GM23338 (cell line): ENCODE data around the gene TNK2. TPM values are rescaled to one million over a fixed set of nuclear protein-coding genes. Genes with fewer than 3 reads are reported as not detected.

ENCODE experiments used
- ATAC-seq: fragments of 200-7000 bp; cut with Tn5 transposase; 3 replicates; pipeline ENCODE4 v1.9.1; 2020
- DNase-seq: peaks from one replicate; pipeline ENCODE4 v3.0.0-alpha.2; 2015; ENCODE audit warnings: low spot score
- H2AFZ ChIP-seq: fragments of 200-600 bp; sonication (generic); 2 replicates; pipeline ENCODE4 v1.8.0; 2016; ENCODE audit warnings: antibody characterized with exemption, mild to moderate bottlenecking, moderate library complexity
- H3F3A ChIP-seq: fragments of 200-600 bp; sonication (generic); replicated peaks from 2 replicates; pipeline ENCODE4 v1.8.0; 2017; ENCODE audit warnings: antibody characterized with exemption, mixed run types, low read depth
- H3K27ac ChIP-seq: fragments of 200-600 bp; sonication (generic); 2 replicates; pipeline ENCODE4 v1.6.1; 2016; ENCODE audit warnings: low read depth
- H3K27me3 ChIP-seq: fragments of 200-600 bp; sonication (generic); 2 replicates; pipeline ENCODE4 v1.8.0; 2016; ENCODE audit warnings: mild to moderate bottlenecking, mixed run types, moderate library complexity; ENCODE audit not compliant: insufficient read depth
- H3K36me3 ChIP-seq: fragments of 200-600 bp; sonication (generic); 2 replicates; pipeline ENCODE4 v1.8.0; 2016; ENCODE audit warnings: mild to moderate bottlenecking; ENCODE audit not compliant: insufficient read depth
- H3K4me1 ChIP-seq: fragments of 200-600 bp; sonication (generic); 2 replicates; pipeline ENCODE4 v1.8.0; 2016; ENCODE audit warnings: mild to moderate bottlenecking, moderate library complexity; ENCODE audit not compliant: insufficient read depth
- H3K4me2 ChIP-seq: fragments of 200-600 bp; sonication (generic); 2 replicates; pipeline ENCODE4 v1.7.1; 2017; ENCODE audit warnings: mixed run types
- H3K4me3 ChIP-seq: fragments of 200-600 bp; sonication (generic); 2 replicates; pipeline ENCODE4 v1.6.1; 2016; ENCODE audit warnings: mixed run types
- H3K79me2 ChIP-seq: fragments of 200-600 bp; sonication (generic); replicated peaks from 2 replicates; pipeline ENCODE4 v1.8.0; 2017; ENCODE audit warnings: mild to moderate bottlenecking; ENCODE audit not compliant: insufficient read depth
- H3K9me2 ChIP-seq: fragments of 200-600 bp; sonication (generic); 2 replicates; pipeline ENCODE4 v1.8.0; 2017; ENCODE audit not compliant: insufficient read depth
- H4K20me1 ChIP-seq: fragments of 200-600 bp; sonication (generic); replicated peaks from 2 replicates; pipeline ENCODE4 v1.8.0; 2017; ENCODE audit warnings: mild to moderate bottlenecking; ENCODE audit not compliant: insufficient read depth
- H3K27ac Mint-ChIP-seq: 2 replicates; pipeline ENCODE4 v1.8.0; 2020; ENCODE audit warnings: inconsistent platforms, mild to moderate bottlenecking, moderate library complexity, mixed read lengths
- H3K27me3 Mint-ChIP-seq: 3 replicates; pipeline ENCODE4 v1.8.0; 2022; ENCODE audit warnings: low read depth, mild to moderate bottlenecking, moderate library complexity, mixed read lengths, inconsistent platforms; ENCODE audit not compliant: insufficient read depth, poor library complexity
- H3K36me3 Mint-ChIP-seq: 3 replicates; pipeline ENCODE4 v1.8.0; 2021; ENCODE audit warnings: low read depth, mild to moderate bottlenecking, inconsistent platforms, moderate library complexity, mixed read lengths
- H3K4me1 Mint-ChIP-seq: 3 replicates; pipeline ENCODE4 v1.8.0; 2020; ENCODE audit warnings: mild to moderate bottlenecking, inconsistent platforms, mixed read lengths
- H3K4me3 Mint-ChIP-seq: 3 replicates; pipeline ENCODE4 v1.8.0; 2021; ENCODE audit warnings: moderate library complexity, mild to moderate bottlenecking, inconsistent platforms, mixed read lengths
- H3K9me3 Mint-ChIP-seq: 3 replicates; pipeline ENCODE4 v1.8.0; 2020; ENCODE audit warnings: moderate library complexity, mild to moderate bottlenecking, inconsistent platforms, mixed read lengths
- CREB1 ChIP-seq: fragments of 250-450 bp; sonication (Bioruptor Pico); IDR thresholded peaks from 2 replicates; pipeline ENCODE4 v1.5.0; 2020; ENCODE audit warnings: low read depth, mild to moderate bottlenecking, moderate library complexity
- CTCF ChIP-seq, 2 experiments: fragments of 200-600 bp in 1 of 2; sonication (generic) in 1 of 2; conservative IDR thresholded peaks; 2 replicates each; pipeline versions ENCODE4 v1.5.1 to v1.6.1; 2016 to 2017; ENCODE audit warnings: antibody characterized with exemption in 2 of 2, low read depth in 2 of 2, mild to moderate bottlenecking in 2 of 2, moderate library complexity in 1 of 2
- ETS1 ChIP-seq: IDR thresholded peaks from 2 replicates; pipeline ENCODE4 v1.6.1; 2016; ENCODE audit warnings: antibody characterized with exemption
- EZH2 ChIP-seq: fragments of 200-600 bp; sonication (generic); IDR thresholded peaks from one replicate; pipeline ENCODE4 v1.8.0; 2017; ENCODE audit warnings: antibody characterized with exemption, mild to moderate bottlenecking, low read depth; ENCODE audit not compliant: unreplicated experiment
- EZH2phosphoT487 ChIP-seq: fragments of 200-600 bp; sonication (generic); IDR thresholded peaks from one replicate; pipeline ENCODE4 v1.8.1; 2018; ENCODE audit warnings: antibody characterized with exemption; ENCODE audit not compliant: unreplicated experiment
- JUNB ChIP-seq: IDR thresholded peaks from one replicate; pipeline ENCODE4 v1.6.1; 2016; ENCODE audit warnings: antibody characterized with exemption; ENCODE audit not compliant: unreplicated experiment
- NANOG ChIP-seq: IDR thresholded peaks from 2 replicates; pipeline ENCODE4 v1.6.1; 2016; ENCODE audit warnings: antibody characterized with exemption, borderline replicate concordance
- POLR2AphosphoS5 ChIP-seq: IDR thresholded peaks from 2 replicates; pipeline ENCODE4 v1.6.1; 2016; ENCODE audit warnings: antibody characterized with exemption, low read depth
- REST ChIP-seq: IDR thresholded peaks from one replicate; pipeline ENCODE4 v1.6.1; 2018; ENCODE audit warnings: antibody characterized with exemption; ENCODE audit not compliant: unreplicated experiment
- STAT1 ChIP-seq: IDR thresholded peaks from one replicate; pipeline ENCODE4 v1.6.1; 2016; ENCODE audit warnings: antibody characterized with exemption; ENCODE audit not compliant: unreplicated experiment
- ZNF114 ChIP-seq: fragments of 250-450 bp; sonication (Bioruptor Pico); IDR thresholded peaks from 2 replicates; pipeline ENCODE4 v1.5.0; 2020; ENCODE audit warnings: mild to moderate bottlenecking, moderate library complexity
- polyA plus RNA-seq: library from polyadenylated mRNA; unstranded; fragments of >200 nt; fragmentation: Nextera tagmentation; extraction: Ambion mirVana; gene quantifications from 2 replicates; pipeline ENCODE4 v1.2.1, GENCODE V29; 2016
- total RNA-seq: library from RNA; depleted of rRNA; stranded (reverse); fragments of >200 nt; shearing (Covaris generic); gene quantifications from 2 replicates; pipeline ENCODE4 v1.2.3, GENCODE V29; 2014

TNK2 gene
- total and polyA plus RNA-seq, 2 experiments from 2014 or later = 10.0 to 22.5 TPM

GRCh38 chr3:195895078-195895860, 13.1 kb downstream of the TNK2 start:
- Histone ChIP-seq H3K27ac (no peak overlapping the region), H3K4me3 (peak overlapping the region; percentile 89), H3K79me2 (peaks cover 25% of the 10 kb centered on the region), H3K36me3 (no peaks in the 10 kb centered on the region), H3K9me2 (no peaks in the 10 kb centered on the region), H4K20me1 (no peaks in the 10 kb centered on the region; the same call in 1 of the 2 replicates), H3F3A (peaks cover 13% of the 10 kb centered on the region; the same call in 1 of the 2 replicates), H3K4me1 (peaks cover 19% of the 10 kb centered on the region), H2AFZ (peak overlapping the region; percentile 87; the same call in 1 of the 2 replicates), H3K4me2 (peak overlapping the region; percentile 99), H3K27me3 (no peaks in the 10 kb centered on the region)
- H3K27me3 Mint-ChIP-seq = peaks cover 18% of the 10 kb centered on the region
- no peak overlapping the region for H3K27ac Mint-ChIP-seq
- no peaks in the 10 kb centered on the region for H3K9me3 Mint-ChIP-seq
- ATAC-seq (peak; percentile 44), DNase-seq (peak; percentile 60)
- peak overlapping the region; percentile 80 for H3K4me3 Mint-ChIP-seq
- H3K36me3 Mint-ChIP-seq = no peaks in the 10 kb centered on the region; the same call in 2 of the 3 replicates
- peak; percentile 42; the same call in 1 of the 2 replicates for TF ChIP-seq CREB1 (CRISPR knock-in tag)
- no peak for TF ChIP-seq EZH2
- no peak for TF ChIP-seq ZNF114 (CRISPR knock-in tag)
- peak in 1 of 2 experiments; percentile 45; a peak in 2 of 4 replicates for TF ChIP-seq CTCF (conservative IDR thresholded peaks at IDR 0.05; ENCODE audit: low read depth in 2 of 2)
- TF ChIP-seq NANOG = no peak
- TF ChIP-seq EZH2phosphoT487 = no peak
- no peak for TF ChIP-seq STAT1
- peaks cover 44% of the 10 kb centered on the region for H3K4me1 Mint-ChIP-seq

GRCh38 chr3:195893916-195894465, 14.4 kb downstream of the TNK2 start:
- H2AFZ ChIP-seq = no peak overlapping the region
- H3K27ac ChIP-seq = no peak overlapping the region
- DNase-seq (no peak), ATAC-seq (no peak)
- H3K4me2 ChIP-seq = 0 out of 2 replicates have a peak overlapping the region, but pooled peaks have one; percentile 99
- no peaks in the 10 kb centered on the region for H3K27me3 ChIP-seq
- H4K20me1 ChIP-seq = no peaks in the 10 kb centered on the region; the same call in 1 of the 2 replicates
- H3F3A ChIP-seq = peaks cover 18% of the 10 kb centered on the region; the same call in 1 of the 2 replicates
- H3K36me3 Mint-ChIP-seq = no peaks in the 10 kb centered on the region; the same call in 2 of the 3 replicates
- peaks cover 18% of the 10 kb centered on the region for H3K27me3 Mint-ChIP-seq
- H3K4me1 ChIP-seq = peaks cover 28% of the 10 kb centered on the region
- H3K79me2 ChIP-seq = peaks cover 16% of the 10 kb centered on the region
- H3K4me3 ChIP-seq = 0 out of 2 replicates have a peak overlapping the region, but pooled peaks have one; percentile 89
- no peaks in the 10 kb centered on the region for H3K9me3 Mint-ChIP-seq
- no peak overlapping the region for H3K27ac Mint-ChIP-seq
- H3K4me1 Mint-ChIP-seq = peaks cover 56% of the 10 kb centered on the region
- no peaks in the 10 kb centered on the region for H3K36me3 ChIP-seq
- H3K9me2 ChIP-seq = no peaks in the 10 kb centered on the region
- peak overlapping the region; percentile 23; the same call in 1 of the 3 replicates for H3K4me3 Mint-ChIP-seq
- TF ChIP-seq CREB1 (CRISPR knock-in tag) (no peak), EZH2phosphoT487 (no peak), POLR2AphosphoS5 (no peak), ETS1 (no peak), JUNB (no peak), CTCF (conservative IDR thresholded peaks at IDR 0.05; ENCODE audit: low read depth in 2 of 2) (no peak), REST (no peak)
